GM12878 (cell line): ENCODE results near the gene E2F1.

Experiments
- ATF7 ChIP-seq: fragments of 450-650 bp; IDR thresholded peaks from 2 replicates; pipeline ENCODE4 v1.6.1; 2016; ENCODE audit warnings: low read depth, mild to moderate bottlenecking
- BCLAF1 ChIP-seq: fragments of 450-650 bp; IDR thresholded peaks from 2 replicates; pipeline ENCODE4 v1.6.1; 2017; ENCODE audit warnings: antibody characterized with exemption, mild to moderate bottlenecking, moderate library complexity
- CHD2 ChIP-seq: IDR thresholded peaks from 2 replicates; pipeline ENCODE4 v1.6.1; 2011; ENCODE audit warnings: low read depth, low read length, improper control_type of control experiment, borderline replicate concordance
- CTCF ChIP-seq, 3 experiments: IDR thresholded peaks in 2 of 3; conservative IDR thresholded peaks in 1 of 3; 2 replicates each; pipeline ENCODE4 v1.5.1; 2011; ENCODE audit warnings: low read depth in 3 of 3, low read length in 3 of 3, mild to moderate bottlenecking in 3 of 3, control low read depth in 2 of 3, moderate library complexity in 2 of 3, inconsistent platforms in 1 of 3, mixed read lengths in 1 of 3; ENCODE audit not compliant: control insufficient read depth in 2 of 3, insufficient read depth in 1 of 3; ENCODE audit errors: extremely low read depth in 1 of 3
- ETV6 ChIP-seq, 2 experiments: fragments of 450-650 bp in 1 of 2; IDR thresholded peaks in 1 of 2; conservative IDR thresholded peaks in 1 of 2; 2 replicates each; pipeline ENCODE4 v1.6.1; 2014; ENCODE audit warnings: antibody characterized with exemption in 1 of 2, borderline replicate concordance in 1 of 2, low read depth in 1 of 2, mild to moderate bottlenecking in 1 of 2, moderate library complexity in 1 of 2
- JUND ChIP-seq: IDR thresholded peaks from 2 replicates; pipeline ENCODE4 v1.6.1; 2012; ENCODE audit warnings: low read depth, mild to moderate bottlenecking, low read length, improper control_type of control experiment, moderate library complexity
- MTA3 ChIP-seq: IDR thresholded peaks from 2 replicates; pipeline ENCODE4 v1.6.1; 2012; ENCODE audit warnings: low read length, inconsistent platforms, borderline replicate concordance
- PAX5 ChIP-seq: IDR thresholded peaks from 2 replicates; pipeline ENCODE4 v1.6.1; 2011; ENCODE audit warnings: low read depth, low read length, borderline replicate concordance
- POLR2A ChIP-seq: IDR thresholded peaks from 2 replicates; pipeline ENCODE4 v1.6.1; 2011; ENCODE audit warnings: low read depth, mild to moderate bottlenecking, low read length
- POLR2AphosphoS5 ChIP-seq: IDR thresholded peaks from 2 replicates; pipeline ENCODE4 v1.6.1; 2011; ENCODE audit warnings: mild to moderate bottlenecking, low read length, inconsistent platforms
- SMAD1 ChIP-seq: fragments of 450-650 bp; IDR thresholded peaks from 2 replicates; pipeline ENCODE4 v1.6.1; 2018; ENCODE audit warnings: mild to moderate bottlenecking, low read depth; ENCODE audit not compliant: partially characterized antibody
- SP1 ChIP-seq: IDR thresholded peaks from one replicate; pipeline ENCODE4 v1.6.1; 2011; ENCODE audit warnings: low read depth, low read length
- TCF12 ChIP-seq: IDR thresholded peaks from 2 replicates; pipeline ENCODE4 v1.6.1; 2011; ENCODE audit warnings: low read depth, mild to moderate bottlenecking, low read length
- ZNF384 ChIP-seq: IDR thresholded peaks from 2 replicates; pipeline ENCODE4 v1.6.1; 2012; ENCODE audit warnings: low read depth, mild to moderate bottlenecking, low read length, improper control_type of control experiment, borderline replicate concordance

DNA sequence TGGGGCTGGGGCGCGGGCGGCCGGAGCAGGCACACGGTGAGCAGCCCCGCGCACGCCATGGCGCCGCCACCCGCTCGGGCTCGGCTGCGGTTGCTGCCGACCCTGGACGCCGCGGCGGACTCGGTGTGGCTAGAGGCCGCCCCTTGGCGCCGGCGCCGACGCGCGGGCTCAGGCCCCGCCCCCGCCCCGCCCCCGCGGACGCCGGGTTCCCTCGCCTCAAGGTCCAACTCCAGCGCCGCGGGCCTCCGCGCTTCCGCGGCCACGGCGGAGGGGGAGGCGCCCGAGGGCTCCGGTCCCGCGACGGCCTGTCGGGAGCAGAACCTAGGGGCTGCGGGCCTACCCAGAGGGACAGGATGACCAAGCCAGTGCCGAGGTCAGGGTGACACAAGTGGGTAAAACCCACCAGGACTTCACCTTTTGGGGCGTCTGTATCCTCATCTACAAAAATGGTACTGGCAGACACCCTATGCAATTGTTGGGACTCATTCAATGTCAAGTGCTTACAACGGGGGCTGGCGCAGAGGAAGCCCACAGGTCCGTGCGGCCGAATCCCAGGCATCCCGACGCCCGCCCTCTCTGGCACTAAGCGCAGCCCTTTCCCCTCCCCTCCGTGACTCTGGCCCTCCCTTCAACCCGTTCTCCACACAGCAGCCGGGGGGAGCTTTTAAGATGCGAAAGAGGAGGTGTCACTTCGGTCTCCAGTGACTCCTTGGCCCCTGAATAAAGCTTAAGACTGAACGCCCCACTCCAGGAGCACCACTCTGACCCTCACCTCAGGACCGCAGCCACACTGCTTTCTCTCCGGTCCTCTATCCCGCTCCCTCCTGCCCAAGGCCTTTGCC, 11.7 kb downstream of the E2F1 start, which contains the start of gene NECAB3:
- TF ChIP-seq SMAD1 (no peak), CTCF (IDR thresholded peaks at IDR 0.05 in 2 of 3, conservative IDR thresholded peaks at IDR 0.05 in 1 of 3; ENCODE audit: control insufficient read depth in 2 of 3, extremely low read depth in 1 of 3, insufficient read depth in 1 of 3, low read depth in 3 of 3, low read length in 3 of 3) (no peak), TCF12 (no peak), POLR2A (peak; percentile 56), PAX5 (no peak), ATF7 (no peak), POLR2AphosphoS5 (no peak; the same call in 1 of the 2 replicates), MTA3 (0 out of 2 replicates have a peak, but pooled peaks have one; percentile 58), CHD2 (no peak), JUND (no peak), ETV6 (conservative IDR thresholded peaks at IDR 0.05 in 1 of 2, IDR thresholded peaks at IDR 0.05 in 1 of 2; ENCODE audit: borderline replicate concordance in 1 of 2, low read depth in 1 of 2) (no peak), SP1 (no peak), ZNF384 (no peak), BCLAF1 (no peak)
